CD8-positive, alpha-beta memory T cell (primary cell): ENCODE data around the gene EHD4. TPM values are rescaled to one million over a fixed set of nuclear protein-coding genes. Genes with fewer than 3 reads are reported as not detected.

Source experiments
- CTCF ChIA-PET: fragments of 350-600 bp; sonication (Branson Sonifier 250); formaldehyde crosslinking; loops from one replicate; lab custom pipeline; 2021; ENCODE audit warnings: antibody characterized with exemption; lab: Charles Lee
- POLR2A ChIA-PET: fragments of 350-600 bp; sonication (Branson Sonifier 250); formaldehyde crosslinking; loops from one replicate; lab custom pipeline; 2021; ENCODE audit warnings: antibody characterized with exemption; lab: Charles Lee
- DNase-seq, 5 donors: peaks; one replicate each; pipeline versions ENCODE4 v3.0.0 to v3.0.0-alpha.2; 2020 to 2022; ENCODE audit warnings: mixed read lengths in 1 of 5
- H3K27ac ChIP-seq: one replicate; pipeline ENCODE4 v1.7.0; 2013; ENCODE audit warnings: low read depth, mild to moderate bottlenecking, low read length, moderate library complexity
- H3K27me3 ChIP-seq: 2 replicates; pipeline ENCODE4 v1.7.0; 2013; ENCODE audit warnings: low read length, mild to moderate bottlenecking; ENCODE audit not compliant: insufficient read depth, poor library complexity, severe bottlenecking
- H3K36me3 ChIP-seq: 2 replicates; pipeline ENCODE4 v1.7.0; 2013; ENCODE audit warnings: mild to moderate bottlenecking, low read length, moderate library complexity; ENCODE audit not compliant: insufficient read depth
- H3K4me1 ChIP-seq: 2 replicates; pipeline ENCODE4 v1.7.0; 2013; ENCODE audit warnings: mild to moderate bottlenecking, low read length, moderate library complexity; ENCODE audit not compliant: insufficient read depth
- H3K4me3 ChIP-seq: 2 replicates; pipeline ENCODE4 v1.7.0; 2013; ENCODE audit warnings: mild to moderate bottlenecking, low read length
- H3K9me3 ChIP-seq: 2 replicates; pipeline ENCODE4 v1.7.0; 2013; ENCODE audit warnings: mild to moderate bottlenecking, low read length
- H3K27ac Mint-ChIP-seq, 8 donors: one replicate each; pipeline ENCODE4 v1.8.0; 2020 to 2021; ENCODE audit warnings: mixed read lengths in 8 of 8, mild to moderate bottlenecking in 6 of 8, inconsistent platforms in 3 of 8, moderate library complexity in 3 of 8
- H3K27me3 Mint-ChIP-seq, 2 donors: one replicate each; pipeline ENCODE4 v1.8.0; 2020 to 2021; ENCODE audit warnings: mixed read lengths in 2 of 2, mild to moderate bottlenecking in 1 of 2, moderate library complexity in 1 of 2
- H3K36me3 Mint-ChIP-seq, 3 donors: one replicate each; pipeline ENCODE4 v1.8.0; 2020 to 2021; ENCODE audit warnings: mixed read lengths in 3 of 3, inconsistent platforms in 1 of 3, mild to moderate bottlenecking in 1 of 3
- H3K4me1 Mint-ChIP-seq, 3 donors: one replicate each; pipeline ENCODE4 v1.8.0; 2020 to 2021; ENCODE audit warnings: mixed read lengths in 3 of 3, inconsistent platforms in 1 of 3, mild to moderate bottlenecking in 1 of 3
- H3K4me3 Mint-ChIP-seq, 7 donors: one replicate each; pipeline ENCODE4 v1.8.0; 2020 to 2021; ENCODE audit warnings: mixed read lengths in 7 of 7, mild to moderate bottlenecking in 6 of 7, moderate library complexity in 4 of 7, inconsistent platforms in 2 of 7
- H3K9me3 Mint-ChIP-seq, 5 donors: one replicate each; pipeline ENCODE4 v1.8.0; 2020 to 2022; ENCODE audit warnings: mixed read lengths in 5 of 5, mild to moderate bottlenecking in 3 of 5, moderate library complexity in 2 of 5, inconsistent platforms in 1 of 5
- polyA plus RNA-seq: library from polyadenylated mRNA; unstranded; fragments of 300-500 nt; fragmentation: Illumina TruSeq; gene quantifications from one replicate; pipeline ENCODE4 v1.2.3, GENCODE V29; 2021
- total RNA-seq, 2 experiments: library from RNA; stranded (reverse); gene quantifications; one replicate each; pipeline ENCODE4 v1.2.3, GENCODE V29; 2021

Gene EHD4
- total and polyA plus RNA-seq, 3 experiments from 2014 or later, result 11.2 to 26.4 (median 24.2) TPM

GRCh38 chr15:41886741-41887140 is 85.6 kb downstream of the EHD4 start:
- H3K27ac ChIP-seq, result no peak overlapping the region
- H3K9me3 ChIP-seq, result no peaks in the 10 kb centered on the region
- peaks cover 0 to 2% of the 10 kb centered on the region in 2 donors for H3K27me3 Mint-ChIP-seq
- H3K36me3 ChIP-seq, result no peaks in the 10 kb centered on the region
- H3K9me3 Mint-ChIP-seq, result no peaks in the 10 kb centered on the region
- no peak for DNase-seq
- H3K4me3 ChIP-seq, result no peak overlapping the region
- CTCF ChIA-PET, result interaction anchor here (1.6 kb wide), 1 partner anchor 18 kb away, joined by 5 read pairs; no protein-coding TSS in a partner anchor
- POLR2A ChIA-PET, result interaction anchor here (1.7 kb wide), 1 partner anchor 8 kb away, joined by 6 read pairs; no protein-coding TSS in a partner anchor
- H3K27ac Mint-ChIP-seq, result peak overlapping the region in 4 of 8 donors; percentile 10 to 74 (median 57)
- no peak overlapping the region for H3K4me3 Mint-ChIP-seq
- peaks cover 0 to 2% (median 0%) of the 10 kb centered on the region in 3 donors for H3K36me3 Mint-ChIP-seq
- H3K4me1 Mint-ChIP-seq, result peaks cover 25 to 39% (median 30%) of the 10 kb centered on the region in 3 donors
- no peaks in the 10 kb centered on the region for H3K27me3 ChIP-seq
- H3K4me1 ChIP-seq, result peaks cover 17% of the 10 kb centered on the region

GRCh38 chr15:41885841-41886240 is 86.5 kb downstream of the EHD4 start:
- Mint-ChIP-seq H3K4me3 (no peak overlapping the region), H3K4me1 (peaks cover 31 to 44% (median 34%) of the 10 kb centered on the region in 3 donors), H3K27me3 (peaks cover 4 to 8% of the 10 kb centered on the region in 2 donors), H3K9me3 (no peaks in the 10 kb centered on the region), H3K27ac (no peak overlapping the region), H3K36me3 (peaks cover 0 to 3% (median 0%) of the 10 kb centered on the region in 3 donors)
- CTCF ChIA-PET, result interaction anchor here (1.6 kb wide), 1 partner anchor 19 kb away, joined by 5 read pairs; no protein-coding TSS in a partner anchor
- POLR2A ChIA-PET, result interaction anchor here (1.7 kb wide), 1 partner anchor 9 kb away, joined by 6 read pairs; no protein-coding TSS in a partner anchor
- no peak overlapping the region for H3K4me3 ChIP-seq
- no peaks in the 10 kb centered on the region for H3K36me3 ChIP-seq
- DNase-seq, result no peak
- H3K4me1 ChIP-seq, result peaks cover 17% of the 10 kb centered on the region
- H3K27ac ChIP-seq, result no peak overlapping the region
- H3K9me3 ChIP-seq, result no peaks in the 10 kb centered on the region
- H3K27me3 ChIP-seq, result peaks cover 7% of the 10 kb centered on the region

GRCh38 chr15:41885321-41885720 is 87.0 kb downstream of the EHD4 start:
- Mint-ChIP-seq H3K4me1 (peaks cover 34 to 42% (median 35%) of the 10 kb centered on the region in 3 donors), H3K27me3 (peaks cover 6 to 12% of the 10 kb centered on the region in 2 donors), H3K27ac (no peak overlapping the region), H3K4me3 (no peak overlapping the region), H3K36me3 (peaks cover 0 to 3% (median 0%) of the 10 kb centered on the region in 3 donors), H3K9me3 (no peaks in the 10 kb centered on the region)
- ChIA-PET CTCF (no interaction called here), POLR2A (no interaction called here)
- peaks cover 17% of the 10 kb centered on the region for H3K4me1 ChIP-seq
- DNase-seq, result no peak
- no peak overlapping the region for H3K27ac ChIP-seq
- H3K4me3 ChIP-seq, result no peak overlapping the region
- no peaks in the 10 kb centered on the region for H3K9me3 ChIP-seq
- H3K27me3 ChIP-seq, result peaks cover 7% of the 10 kb centered on the region
- no peaks in the 10 kb centered on the region for H3K36me3 ChIP-seq

- no peak overlapping the region for H3K27ac ChIP-seq
- no peak overlapping the region for H3K4me3 ChIP-seq
- ChIA-PET CTCF (no interaction called here), POLR2A (no interaction called here)
- no peaks in the 10 kb centered on the region for H3K36me3 ChIP-seq
- peaks cover 17% of the 10 kb centered on the region for H3K4me1 ChIP-seq
- no peak for DNase-seq
- Mint-ChIP-seq H3K27me3 (peaks cover 5 to 12% of the 10 kb centered on the region in 2 donors), H3K9me3 (no peaks in the 10 kb centered on the region), H3K4me1 (peaks cover 30 to 35% (median 33%) of the 10 kb centered on the region in 3 donors), H3K36me3 (peaks cover 0 to 3% (median 0%) of the 10 kb centered on the region in 3 donors), H3K4me3 (peak overlapping the region in 1 of 7 donors; percentile 2), H3K27ac (peak overlapping the region in 3 of 8 donors; percentile 39 to 87 (median 53))
- no peaks in the 10 kb centered on the region for H3K9me3 ChIP-seq
- peaks cover 7% of the 10 kb centered on the region for H3K27me3 ChIP-seq
Measured at GRCh38 chr15:41884458-41884857, 87.9 kb downstream of the EHD4 start.

GRCh38 chr15:41883484-41883825 is 88.9 kb downstream of the EHD4 start:
- no peaks in the 10 kb centered on the region for H3K9me3 Mint-ChIP-seq
- POLR2A ChIA-PET, result no interaction called here
- peaks cover 8% of the 10 kb centered on the region for H3K4me1 ChIP-seq
- no peak overlapping the region for H3K4me3 Mint-ChIP-seq
- DNase-seq, result no peak
- H3K27ac ChIP-seq, result no peak overlapping the region
- H3K9me3 ChIP-seq, result no peaks in the 10 kb centered on the region
- CTCF ChIA-PET, result no interaction called here
- H3K27ac Mint-ChIP-seq, result peak overlapping the region in 2 of 8 donors; percentile 66 to 70
- peaks cover 20 to 25% (median 23%) of the 10 kb centered on the region in 3 donors for H3K4me1 Mint-ChIP-seq
- H3K27me3 Mint-ChIP-seq, result peaks cover 5 to 12% of the 10 kb centered on the region in 2 donors
- H3K27me3 ChIP-seq, result peaks cover 7% of the 10 kb centered on the region
- no peaks in the 10 kb centered on the region for H3K36me3 ChIP-seq
- no peak overlapping the region for H3K4me3 ChIP-seq
- peaks cover 0 to 3% (median 0%) of the 10 kb centered on the region in 3 donors for H3K36me3 Mint-ChIP-seq

GRCh38 chr15:41882689-41883483 is 89.5 kb downstream of the EHD4 start:
- ChIA-PET CTCF (no interaction called here), POLR2A (interaction anchor here (0.5 kb wide), 1 partner anchor 392 kb away, joined by 3 read pairs; no protein-coding TSS in a partner anchor)
- H3K9me3 ChIP-seq, result no peaks in the 10 kb centered on the region
- H3K27me3 ChIP-seq, result peaks cover 7% of the 10 kb centered on the region
- Mint-ChIP-seq H3K27ac (peak overlapping the region in 2 of 8 donors; percentile 66 to 70), H3K36me3 (peaks cover 0 to 3% (median 0%) of the 10 kb centered on the region in 3 donors), H3K27me3 (peaks cover 5 to 12% of the 10 kb centered on the region in 2 donors), H3K9me3 (no peaks in the 10 kb centered on the region), H3K4me3 (peak overlapping the region in 2 of 7 donors; percentile 14 to 25), H3K4me1 (peaks cover 16 to 19% (median 17%) of the 10 kb centered on the region in 3 donors)
- no peak for DNase-seq
- no peak overlapping the region for H3K4me3 ChIP-seq
- H3K4me1 ChIP-seq, result peaks cover 3% of the 10 kb centered on the region
- no peak overlapping the region for H3K27ac ChIP-seq
- no peaks in the 10 kb centered on the region for H3K36me3 ChIP-seq

GRCh38 chr15:41881920-41882688 is 90.3 kb downstream of the EHD4 start:
- H3K4me3 Mint-ChIP-seq, result peak overlapping the region in 1 of 7 donors; percentile 24
- Histone ChIP-seq H3K4me1 (no peaks in the 10 kb centered on the region), H3K27me3 (peaks cover 7% of the 10 kb centered on the region), H3K36me3 (no peaks in the 10 kb centered on the region), H3K9me3 (no peaks in the 10 kb centered on the region), H3K4me3 (no peak overlapping the region), H3K27ac (no peak overlapping the region)
- CTCF ChIA-PET, result no interaction called here
- peaks cover 5 to 12% of the 10 kb centered on the region in 2 donors for H3K27me3 Mint-ChIP-seq
- POLR2A ChIA-PET, result no interaction called here
- H3K4me1 Mint-ChIP-seq, result peaks cover 10 to 12% (median 10%) of the 10 kb centered on the region in 3 donors
- H3K36me3 Mint-ChIP-seq, result peaks cover 0 to 3% (median 0%) of the 10 kb centered on the region in 3 donors
- peak overlapping the region in 1 of 8 donors; percentile 38 for H3K27ac Mint-ChIP-seq
- no peaks in the 10 kb centered on the region for H3K9me3 Mint-ChIP-seq
- DNase-seq, result no peak
